ENCODE measurements around the gene CARD14.
"Not testable (repeated sequence)": the region's sequence is repeated elsewhere in the genome, so short reads cannot be mapped to it uniquely, and the experiment has no call there.

CARD14 gene

DNA sequence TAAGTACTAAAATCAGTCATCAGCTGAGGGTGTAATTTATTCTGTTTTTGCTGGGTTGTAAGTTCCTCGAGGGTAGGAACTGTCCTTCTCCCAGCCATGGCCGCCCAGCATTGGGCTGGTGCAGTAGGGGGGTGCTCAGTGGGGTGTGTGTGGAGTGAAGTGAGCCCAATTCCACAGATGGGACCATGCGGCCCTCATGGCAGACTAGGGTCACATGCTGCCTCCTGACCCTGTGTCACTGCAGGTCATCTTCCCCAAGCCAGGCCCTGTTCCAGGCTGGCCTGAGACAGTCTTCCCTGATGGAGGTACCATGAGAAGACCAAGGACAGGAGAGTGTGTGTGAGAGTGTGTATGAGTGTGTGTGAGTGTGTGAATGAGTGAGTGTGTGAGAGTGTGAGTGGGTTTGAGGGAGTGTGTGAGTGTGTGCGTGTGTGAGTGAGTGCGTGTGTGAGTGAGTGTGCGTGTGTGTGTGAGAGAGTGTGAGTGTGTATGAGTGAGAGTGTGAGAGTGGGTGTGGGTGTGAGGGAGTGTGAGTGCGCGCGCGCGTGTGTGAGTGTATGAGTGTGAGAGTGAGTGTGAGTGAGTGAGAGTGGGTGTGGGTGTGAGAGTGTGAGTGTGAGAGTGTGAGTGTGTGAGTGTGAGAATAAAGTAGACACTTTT is 54.1 kb downstream of the CARD14 start:
- DNase-seq (ENCODE audit: low spot score): no peak

DNA sequence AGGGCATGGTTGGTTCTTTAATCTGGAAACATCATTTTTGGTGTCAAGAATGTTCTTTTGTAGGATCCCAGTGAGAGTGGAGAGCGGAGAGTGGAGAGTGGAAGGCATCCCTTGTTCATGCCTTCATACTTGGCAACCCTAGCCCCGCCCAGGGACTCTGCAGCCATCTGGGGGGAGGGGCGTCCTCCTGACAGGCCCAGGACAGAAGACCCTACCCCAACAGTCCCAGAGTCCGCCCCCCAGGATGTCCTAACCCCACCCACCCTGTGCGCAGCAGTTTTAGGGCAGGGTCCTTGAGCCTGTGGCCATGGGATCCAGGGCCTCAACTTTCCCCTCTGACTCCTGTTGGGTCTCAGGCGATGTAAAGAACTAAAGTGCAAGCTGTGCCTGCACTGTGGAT is 54.9 kb downstream of the CARD14 start:
- DNase-seq (ENCODE audit: low spot score): no peak

DNA sequence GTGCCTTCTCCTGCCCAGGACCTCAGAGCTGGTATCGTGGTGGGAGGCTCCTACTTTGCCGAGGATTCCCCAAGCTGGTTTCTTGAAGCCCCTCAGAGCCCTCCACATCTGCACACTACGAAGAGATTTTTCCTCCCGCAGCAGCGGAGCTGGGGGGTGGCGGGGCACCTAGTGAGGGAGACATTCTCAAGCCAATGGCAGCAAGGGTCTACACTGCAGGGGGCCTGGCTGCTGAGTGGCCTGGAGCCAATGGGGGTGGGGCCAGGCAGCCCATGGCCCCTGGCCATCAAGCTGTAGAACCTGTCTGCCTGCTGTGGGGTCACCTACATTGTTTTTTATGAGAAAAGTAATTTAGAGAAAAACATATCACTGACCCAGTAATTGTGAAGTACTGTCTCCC is 55.4 kb downstream of the CARD14 start:
- DNase-seq (ENCODE audit: low spot score): peak; percentile 63

DNA sequence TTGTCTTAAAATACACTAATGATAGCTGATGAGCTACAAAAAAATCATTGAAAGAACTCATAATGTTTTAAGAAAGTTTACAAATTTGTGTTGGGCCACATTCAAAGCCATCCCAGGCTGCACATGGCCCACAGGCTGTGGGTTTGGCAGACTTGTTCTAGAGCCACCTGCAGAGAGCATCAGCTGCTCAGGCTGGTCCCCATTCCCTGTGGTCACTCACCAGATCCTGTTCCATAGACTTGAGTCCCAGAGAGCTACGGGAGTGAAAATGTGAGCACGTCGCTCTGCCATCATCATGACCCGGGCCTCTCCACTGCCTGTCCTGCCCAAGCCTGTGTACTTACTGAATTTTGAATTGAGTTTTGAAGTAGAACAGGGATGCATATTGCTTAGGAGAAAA is 57.3 kb downstream of the CARD14 start:
- DNase-seq (ENCODE audit: low spot score): no peak

DNA sequence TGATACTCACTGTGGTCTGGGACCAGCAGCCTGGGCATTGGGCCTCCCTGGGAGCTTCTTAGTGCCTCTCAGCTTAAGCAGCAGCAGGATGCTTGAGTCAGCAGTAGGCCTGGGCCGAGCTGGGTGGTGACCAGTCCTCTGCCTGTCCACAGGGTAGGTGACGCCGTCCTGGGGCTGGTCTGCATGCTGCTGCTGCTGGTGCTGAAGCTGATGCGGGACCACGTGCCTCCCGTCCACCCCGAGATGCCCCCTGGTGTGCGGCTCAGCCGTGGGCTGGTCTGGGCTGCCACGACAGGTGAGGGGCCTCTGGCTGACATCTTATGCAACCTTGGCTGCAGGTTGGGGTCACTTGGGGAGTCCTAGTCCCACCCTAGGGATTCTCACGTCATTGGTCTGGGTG is 57.8 kb downstream of the CARD14 start:
- DNase-seq (ENCODE audit: low spot score): no peak

DNA sequence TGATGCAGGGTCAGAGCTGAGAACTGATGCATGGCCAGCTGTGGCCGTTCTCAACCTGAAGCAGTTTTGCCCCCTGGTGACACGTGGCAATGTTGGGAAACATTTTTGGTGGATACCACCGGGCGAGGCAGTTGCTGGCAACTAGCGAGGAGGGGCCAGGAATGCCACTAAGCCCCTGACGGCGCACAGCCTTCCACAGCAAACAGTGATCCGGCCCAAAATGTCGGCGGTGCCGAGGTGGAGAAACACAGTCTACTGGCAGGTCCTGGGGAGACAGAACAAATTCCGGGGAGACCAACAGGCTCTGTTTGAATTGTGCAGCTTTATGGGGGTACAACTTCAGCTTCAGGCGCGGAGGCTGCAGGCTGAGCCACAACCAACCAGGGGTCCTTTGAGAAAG is 58.6 kb downstream of the CARD14 start:
- DNase-seq (ENCODE audit: low spot score): no peak

DNA sequence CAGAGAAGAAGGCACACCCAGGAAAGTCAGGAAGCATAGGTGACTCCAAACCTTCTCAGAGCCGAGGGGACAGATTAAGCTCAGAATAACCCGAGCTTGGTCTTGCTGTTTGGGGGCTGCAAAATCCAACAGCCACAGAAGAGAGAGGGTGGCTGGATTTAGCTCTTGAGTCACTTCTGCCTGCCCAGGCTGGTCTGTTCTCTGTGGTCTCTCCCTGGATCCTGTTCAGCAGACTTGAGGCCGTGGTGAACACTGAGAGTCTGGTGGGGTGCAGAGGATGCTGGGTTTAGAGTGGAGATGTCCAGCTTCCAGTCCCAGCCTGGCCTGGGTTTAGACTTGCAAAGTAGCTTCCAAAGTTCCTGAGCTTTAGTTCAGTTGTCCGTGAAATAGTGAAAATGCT is 59.2 kb downstream of the CARD14 start:
- DNase-seq (ENCODE audit: low spot score): no peak

DNA sequence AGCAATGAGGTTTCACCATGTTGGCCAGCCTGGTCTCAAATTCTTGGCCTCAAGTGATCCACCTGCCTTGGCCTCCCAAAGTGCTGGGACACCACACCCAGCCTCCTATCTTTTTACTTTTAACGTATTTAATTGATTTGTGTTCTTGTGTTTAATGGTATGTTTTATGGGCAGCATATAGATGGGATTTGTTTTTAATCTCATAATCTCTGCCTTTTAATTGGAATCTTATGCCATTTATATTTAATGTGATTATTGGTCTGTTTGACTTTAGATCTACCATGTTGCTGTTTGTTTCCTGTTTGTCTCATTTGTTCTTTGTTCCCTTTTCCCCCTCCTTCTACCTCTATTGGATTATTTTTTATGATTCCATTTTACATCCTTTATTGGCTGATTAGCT is 62.6 kb downstream of the CARD14 start:
- no peak for DNase-seq (ENCODE audit: low spot score)

DNA sequence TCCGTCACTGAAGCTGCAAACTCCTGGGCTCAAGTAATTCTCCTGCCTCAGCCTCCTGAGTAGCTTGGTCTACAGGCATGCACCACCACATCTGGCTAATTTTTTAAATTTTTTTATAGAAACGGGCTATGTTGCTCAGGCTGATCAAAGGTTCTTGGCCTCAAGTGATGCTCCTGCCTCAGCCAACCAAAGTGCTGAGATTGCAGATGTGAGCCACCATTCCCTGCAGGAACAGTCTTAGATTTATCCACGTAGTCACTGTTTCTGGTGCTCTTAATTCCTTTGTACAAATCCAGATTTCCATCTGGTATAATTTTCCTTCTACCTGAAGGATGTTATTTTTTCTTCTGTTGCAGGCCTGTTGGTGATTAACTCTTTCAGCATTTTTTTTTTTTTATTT is 63.4 kb downstream of the CARD14 start:
- no peak for DNase-seq (ENCODE audit: low spot score)

DNA sequence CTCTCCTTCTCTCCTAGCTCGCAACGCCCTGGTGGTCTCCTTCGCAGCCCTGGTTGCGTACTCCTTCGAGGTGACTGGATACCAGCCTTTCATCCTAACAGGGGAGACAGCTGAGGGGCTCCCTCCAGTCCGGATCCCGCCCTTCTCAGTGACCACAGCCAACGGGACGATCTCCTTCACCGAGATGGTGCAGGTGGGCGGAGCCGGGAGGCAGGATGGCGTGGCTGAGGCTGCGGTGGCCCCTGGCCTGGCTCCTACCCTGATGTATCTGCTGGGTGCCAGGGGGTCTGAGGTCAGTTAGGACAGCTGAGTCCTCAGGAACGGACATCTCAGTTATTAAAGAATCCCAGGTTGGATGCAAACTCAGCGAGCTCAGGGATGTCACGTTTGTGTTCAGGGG is 67.1 kb downstream of the CARD14 start:
- DNase-seq (ENCODE audit: low spot score): no peak

DNA sequence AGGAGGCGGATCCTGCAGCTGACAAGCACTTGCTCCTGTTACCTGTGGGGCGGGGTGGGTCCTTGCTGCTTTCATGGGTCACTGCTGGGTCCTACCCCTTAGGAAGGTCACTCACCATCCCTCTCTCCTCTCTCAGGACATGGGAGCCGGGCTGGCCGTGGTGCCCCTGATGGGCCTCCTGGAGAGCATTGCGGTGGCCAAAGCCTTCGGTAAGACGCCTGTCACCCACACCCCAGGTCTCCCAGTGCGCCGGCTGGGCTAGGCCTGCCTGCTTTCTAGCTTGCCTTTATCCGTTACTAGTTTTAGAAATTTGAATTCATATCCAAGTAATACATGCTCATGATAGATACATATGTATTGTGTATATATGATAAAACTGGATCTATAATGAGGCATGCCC is 67.6 kb downstream of the CARD14 start:
- DNase-seq (ENCODE audit: low spot score): no peak

DNA sequence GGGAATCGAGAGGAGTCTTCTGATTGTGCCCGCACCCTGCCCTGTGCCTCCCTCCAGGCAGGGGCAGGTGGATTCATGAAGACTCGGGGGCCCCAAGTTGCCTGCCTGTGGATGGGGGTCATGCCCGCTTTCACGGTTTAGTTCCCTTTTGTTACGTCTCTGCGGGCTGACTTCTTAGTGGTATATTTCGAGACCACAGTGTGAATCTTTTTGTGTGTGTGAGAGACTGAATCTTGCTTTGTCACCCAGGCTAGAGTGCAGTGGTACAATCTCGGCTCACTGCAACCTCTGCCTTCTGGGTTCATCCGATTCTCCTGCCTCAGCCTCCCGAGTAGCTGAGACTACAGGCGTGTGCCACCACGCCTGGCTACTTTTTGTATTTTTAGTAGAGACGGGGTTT is 72.7 kb downstream of the CARD14 start:
- DNase-seq (ENCODE audit: low spot score): no peak

DNA sequence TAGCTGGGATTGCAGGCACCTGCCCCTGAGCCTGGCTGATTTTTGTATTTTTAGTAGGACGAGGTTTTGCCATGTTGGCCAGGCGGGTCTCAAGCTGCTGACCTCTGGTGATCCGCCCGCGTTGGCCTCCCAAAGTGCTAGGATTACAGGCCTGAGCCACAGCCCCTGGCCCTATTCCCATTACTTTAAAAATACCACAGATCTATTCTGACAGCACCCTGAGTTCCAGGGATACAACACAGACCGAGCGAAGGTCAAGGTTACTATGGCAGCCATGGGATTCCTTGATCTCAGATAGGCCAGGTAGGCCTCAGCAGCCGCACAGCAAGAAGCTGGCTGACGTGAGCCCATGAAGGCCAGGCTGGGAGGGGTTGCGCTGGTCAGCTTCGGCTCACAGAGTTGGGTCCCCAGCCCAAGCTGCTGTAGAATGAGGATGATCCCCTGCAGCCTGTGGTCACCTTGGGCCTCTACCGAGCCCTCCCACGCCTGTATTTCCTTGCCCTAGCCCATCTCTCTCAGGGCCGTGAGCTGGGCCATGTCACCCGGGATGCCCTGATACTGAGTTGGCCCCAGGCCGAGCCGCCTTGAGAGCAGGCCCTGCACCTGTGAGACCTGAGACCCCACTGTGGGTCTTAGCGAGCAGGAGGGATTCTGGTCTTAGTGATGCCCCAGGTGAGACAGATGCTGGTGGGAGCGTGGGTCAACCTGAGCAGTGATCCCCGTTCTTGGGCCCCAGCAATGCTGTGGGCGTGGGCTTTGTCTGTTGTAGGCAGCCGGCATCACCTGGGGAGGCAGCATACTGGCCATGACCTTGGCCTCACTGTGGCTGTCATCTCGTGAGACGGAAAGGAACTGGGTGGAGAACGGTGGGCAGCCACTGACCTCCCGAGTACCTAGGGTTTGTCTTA is 74.0 kb downstream of the CARD14 start:
- DNase-seq (ENCODE audit: low spot score): no peak

DNA sequence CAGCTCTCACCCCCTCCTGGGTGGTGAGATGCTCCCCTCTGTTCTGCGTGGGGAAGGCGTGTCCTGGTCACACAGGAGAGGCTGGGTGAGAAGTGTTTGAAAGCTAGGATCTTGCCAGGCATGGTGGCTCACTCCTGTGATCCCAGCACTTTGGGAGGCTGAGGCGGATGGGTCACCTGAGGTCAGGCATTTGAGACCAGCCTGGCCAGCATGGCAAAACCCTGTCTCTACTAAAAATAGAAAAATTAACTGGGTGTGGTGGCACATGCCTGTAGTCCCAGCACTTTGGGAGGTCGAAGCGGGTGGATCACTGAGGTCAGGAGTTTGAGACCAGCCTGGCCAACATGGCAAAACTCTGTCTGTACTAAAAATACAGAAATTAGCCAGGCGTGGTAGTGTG is 74.6 kb downstream of the CARD14 start:
- DNase-seq (ENCODE audit: low spot score): not testable (repeated sequence)

DNA sequence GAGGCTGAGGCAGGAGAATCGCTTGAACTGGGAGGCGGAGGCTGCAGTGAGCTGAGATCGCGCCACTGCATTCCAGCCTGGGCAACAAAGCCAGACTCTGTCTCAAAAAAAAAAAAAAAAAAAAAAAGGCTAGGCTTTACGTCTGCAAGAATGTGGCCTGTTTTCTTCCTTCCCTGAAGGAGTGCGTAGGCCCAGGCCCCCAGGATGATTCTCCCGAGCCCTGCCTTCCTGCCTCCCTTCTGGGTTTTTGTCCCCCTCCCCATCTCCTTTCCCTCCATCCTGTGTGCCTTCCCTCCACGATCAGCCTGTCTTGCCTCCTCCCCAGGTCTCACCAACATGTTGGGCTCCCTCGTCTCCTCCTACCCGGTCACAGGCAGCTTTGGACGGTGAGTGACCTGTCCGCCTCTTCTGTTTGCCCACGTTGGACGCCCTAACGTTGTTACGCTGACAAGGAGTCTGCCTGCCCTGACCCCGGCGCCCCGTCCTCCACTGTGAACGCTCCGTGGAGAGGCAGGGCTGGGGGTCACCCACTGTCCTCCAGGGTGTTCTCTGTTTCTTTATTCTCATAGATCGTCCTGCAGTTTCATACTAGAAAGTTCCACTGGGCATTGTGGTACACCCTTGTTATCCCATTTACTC is 75.2 kb downstream of the CARD14 start:
- no peak for DNase-seq (ENCODE audit: low spot score)

DNA sequence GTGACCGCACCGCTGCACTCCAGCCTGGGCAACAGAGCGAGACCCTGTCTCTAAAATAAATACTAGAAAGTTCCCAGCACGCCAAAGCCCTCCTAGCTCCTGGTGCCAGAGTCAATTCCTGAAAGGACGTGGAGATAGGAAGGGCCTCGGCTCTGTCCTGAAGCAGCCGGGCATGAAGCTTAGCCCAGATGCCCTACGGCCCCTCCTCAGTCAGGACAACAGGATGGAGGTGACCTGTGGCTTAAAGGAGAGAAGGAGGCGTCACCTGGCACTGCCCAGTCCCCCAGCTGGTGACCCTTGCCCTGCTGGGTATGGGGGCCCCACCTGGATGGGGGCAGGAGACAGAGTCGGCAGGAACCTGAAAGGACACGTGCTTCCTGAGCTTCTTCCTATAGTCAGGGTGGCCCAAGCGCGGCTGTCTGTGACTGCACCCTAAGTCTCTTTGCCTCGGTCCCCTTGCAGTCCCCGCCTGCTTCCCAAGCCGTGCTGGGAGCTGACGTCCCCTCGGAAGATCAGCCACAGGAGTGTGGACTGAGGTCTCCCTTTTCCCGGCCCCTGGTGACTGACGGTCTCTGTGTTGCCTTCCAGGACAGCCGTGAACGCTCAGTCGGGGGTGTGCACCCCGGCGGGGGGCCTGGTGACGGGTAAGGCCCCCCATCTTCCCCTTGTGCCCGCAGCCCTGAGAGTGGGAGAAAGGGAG is 75.9 kb downstream of the CARD14 start:
- DNase-seq (ENCODE audit: low spot score): no peak

DNA sequence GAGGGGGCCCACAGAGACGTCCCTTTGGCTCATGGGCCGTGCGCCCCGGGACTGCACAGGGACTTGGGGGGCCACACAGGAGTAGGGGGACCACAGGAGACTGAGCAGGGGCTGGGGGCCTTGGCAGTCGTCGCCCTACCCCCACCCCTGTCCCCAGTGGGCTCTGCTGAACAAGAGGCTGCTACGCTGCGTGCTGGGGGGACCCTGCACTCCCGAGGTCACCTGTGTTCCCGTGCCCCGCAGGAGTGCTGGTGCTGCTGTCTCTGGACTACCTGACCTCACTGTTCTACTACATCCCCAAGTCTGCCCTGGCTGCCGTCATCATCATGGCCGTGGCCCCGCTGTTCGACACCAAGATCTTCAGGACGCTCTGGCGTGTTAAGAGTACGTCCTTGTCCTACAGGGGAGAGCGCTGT is 76.4 kb downstream of the CARD14 start:
- no peak for DNase-seq (ENCODE audit: low spot score)

DNA sequence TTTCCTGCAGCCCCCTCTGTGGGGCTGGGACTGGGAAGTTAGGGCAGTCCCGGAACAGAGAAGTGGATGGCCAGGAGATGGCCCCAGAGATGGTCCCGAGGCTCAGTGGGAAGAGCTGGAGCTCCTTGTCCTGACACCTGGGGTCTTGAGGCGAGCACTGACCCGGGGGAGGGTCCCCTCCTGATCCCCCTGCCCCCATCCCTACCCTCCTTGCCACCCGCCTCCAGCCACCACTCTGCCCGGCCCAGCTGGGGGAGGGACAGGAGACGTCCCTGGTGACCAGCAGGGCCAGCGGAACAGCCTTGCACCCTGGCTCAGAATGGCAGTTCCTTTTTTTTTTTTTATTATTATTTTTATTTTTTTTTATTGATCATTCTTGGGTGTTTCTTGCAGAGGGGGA is 76.9 kb downstream of the CARD14 start:
- no peak for DNase-seq (ENCODE audit: low spot score)

DNA sequence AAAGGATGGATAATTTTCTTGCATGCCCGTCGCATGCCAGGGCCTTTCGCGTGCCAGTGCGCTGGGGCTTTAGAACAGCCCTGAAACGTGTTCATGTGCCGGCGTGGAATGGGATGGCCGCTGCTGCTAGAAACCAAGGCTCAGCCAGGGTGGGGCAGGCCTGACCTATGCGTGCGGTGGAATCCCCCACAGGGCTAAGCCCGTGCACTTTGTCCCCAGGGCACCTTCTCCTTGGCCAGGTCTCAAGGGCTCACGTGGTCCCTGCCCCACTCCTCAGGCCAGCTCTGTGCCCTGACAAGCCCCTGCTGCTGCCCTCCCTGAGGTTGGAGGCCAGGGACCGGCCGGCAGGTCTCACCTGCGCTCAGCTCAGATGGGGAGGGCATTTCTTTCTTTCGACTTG is 77.7 kb downstream of the CARD14 start:
- no peak for DNase-seq (ENCODE audit: low spot score)

DNA sequence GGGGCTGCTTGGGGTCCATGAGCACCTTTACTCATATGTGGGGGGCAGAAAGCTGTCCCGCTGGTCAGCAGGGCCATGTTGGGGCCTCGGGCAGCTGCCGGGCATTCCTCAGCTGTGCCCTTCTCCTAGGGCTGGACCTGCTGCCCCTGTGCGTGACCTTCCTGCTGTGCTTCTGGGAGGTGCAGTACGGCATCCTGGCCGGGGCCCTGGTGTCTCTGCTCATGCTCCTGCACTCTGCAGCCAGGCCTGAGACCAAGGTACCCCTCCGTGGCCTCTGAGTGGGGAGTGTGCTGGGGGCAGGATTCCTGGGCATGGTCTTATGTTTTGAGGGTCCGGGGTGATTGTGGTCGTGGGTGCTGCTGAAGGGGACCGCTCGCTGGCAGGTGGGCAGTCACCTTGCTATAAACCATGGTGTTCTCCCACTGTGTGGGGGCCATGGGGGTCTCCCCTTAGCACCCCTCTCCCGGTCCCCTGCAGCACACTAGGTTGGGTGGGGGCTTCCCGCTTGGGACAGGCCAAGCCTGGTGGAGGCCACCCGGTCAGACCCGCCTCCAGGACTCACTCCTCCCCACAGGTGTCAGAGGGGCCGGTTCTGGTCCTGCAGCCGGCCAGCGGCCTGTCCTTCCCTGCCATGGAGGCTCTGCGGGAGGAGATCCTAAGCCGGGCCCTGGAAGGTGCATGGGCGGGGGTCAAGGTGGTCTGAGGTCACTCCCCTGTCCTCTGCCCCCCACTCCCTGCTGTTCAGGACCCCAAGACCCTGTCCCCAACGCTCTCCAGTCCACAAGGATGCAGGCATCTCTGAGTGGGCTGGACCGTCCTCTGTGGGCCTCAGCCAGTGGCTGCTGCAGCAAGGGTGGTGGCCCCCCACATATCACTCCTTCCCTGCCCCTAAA is 78.4 kb downstream of the CARD14 start:
- DNase-seq (ENCODE audit: low spot score): no peak

DNA sequence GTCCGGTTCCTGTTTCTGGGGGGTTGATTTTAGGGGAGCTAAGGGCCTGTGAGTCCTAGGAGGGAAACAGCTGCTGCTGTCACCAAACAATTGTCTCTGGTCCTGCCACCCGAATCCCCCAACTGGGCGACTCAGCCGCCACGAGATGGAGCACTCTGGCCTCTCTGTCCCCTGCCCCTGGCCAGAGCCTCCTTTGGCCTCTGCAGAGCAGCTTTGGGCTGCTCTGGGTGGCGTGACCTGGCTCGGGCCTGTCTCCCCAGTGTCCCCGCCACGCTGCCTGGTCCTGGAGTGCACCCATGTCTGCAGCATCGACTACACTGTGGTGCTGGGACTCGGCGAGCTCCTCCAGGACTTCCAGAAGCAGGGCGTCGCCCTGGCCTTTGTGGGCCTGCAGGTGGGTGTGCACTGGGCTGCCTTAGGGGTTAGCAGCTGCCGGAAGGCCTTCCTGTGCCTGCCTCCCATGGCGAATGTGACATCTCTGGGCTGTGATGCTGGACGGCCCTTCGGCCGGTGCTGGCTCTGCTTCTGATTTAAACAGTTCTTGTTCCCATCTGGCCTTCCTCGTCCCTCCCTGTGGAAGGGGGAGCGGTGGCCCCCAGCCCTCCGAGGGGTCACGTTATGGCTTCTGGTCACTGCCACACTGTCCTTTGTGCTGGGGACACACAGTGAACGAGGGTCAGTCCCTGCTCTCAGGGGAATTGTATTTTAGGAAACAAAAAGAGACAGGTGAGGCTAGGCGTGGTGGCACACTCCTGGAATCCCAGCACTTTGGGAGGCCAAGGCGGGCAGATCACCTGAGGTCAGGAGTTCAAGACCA is 79.3 kb downstream of the CARD14 start:
- no peak for DNase-seq (ENCODE audit: low spot score)

Measured in iPS-NIHi11 (cell line).